HepG2 (cell line): ENCODE results near the gene TRIM67. TPM values are rescaled to one million over a fixed set of nuclear protein-coding genes. Genes with fewer than 3 reads are reported as not detected.

Experiments used
- DRAP1 ChIP-seq: IDR thresholded peaks from 2 replicates; pipeline ENCODE4 v1.6.1; 2016; ENCODE audit warnings: missing genetic modification reagents, missing compliant biosample characterization
- FOXK1 ChIP-seq: sonication (generic); formaldehyde crosslinking; IDR thresholded peaks from 2 replicates; pipeline ENCODE4 v1.4.0; 2020; ENCODE audit warnings: low read depth, missing genetic modification reagents, borderline replicate concordance
- GABPA ChIP-seq, 2 experiments: IDR thresholded peaks; 2 replicates each; pipeline ENCODE4 v1.6.1; 2011 to 2016; ENCODE audit warnings: low read depth in 2 of 2, low read length in 1 of 2, missing biosample characterization in 1 of 2, missing genetic modification characterization in 1 of 2
- GATAD2A ChIP-seq: IDR thresholded peaks from 2 replicates; pipeline ENCODE4 v1.6.1; 2016
- GZF1 ChIP-seq: sonication (generic); formaldehyde crosslinking; IDR thresholded peaks from 2 replicates; pipeline ENCODE4 v1.5.1; 2020; ENCODE audit warnings: mild to moderate bottlenecking, missing genetic modification reagents
- HNRNPH1 ChIP-seq: fragments of 200-400 bp; formaldehyde crosslinking; optimal IDR thresholded peaks from 2 replicates; pipeline ENCODE3; 2017; ENCODE audit warnings: mild to moderate bottlenecking, low read depth, low read length
- IRF2 ChIP-seq: IDR thresholded peaks from 2 replicates; pipeline ENCODE4 v1.6.1; 2018; ENCODE audit warnings: missing genetic modification reagents, missing compliant biosample characterization
- NKX3-1 ChIP-seq: sonication (generic); formaldehyde crosslinking; IDR thresholded peaks from 2 replicates; pipeline ENCODE4 v1.5.0; 2020; ENCODE audit warnings: missing genetic modification reagents
- POLR2AphosphoS2 ChIP-seq: IDR thresholded peaks from 2 replicates; pipeline ENCODE4 v1.6.1; 2011; ENCODE audit warnings: low read depth, low read length, improper control_type of control experiment
- REPIN1 ChIP-seq: sonication (generic); formaldehyde crosslinking; IDR thresholded peaks from 2 replicates; pipeline ENCODE4 v1.8.0; 2022; ENCODE audit warnings: missing genetic modification reagents, low read depth, mild to moderate bottlenecking, borderline replicate concordance
- RFXAP ChIP-seq: sonication (generic); formaldehyde crosslinking; IDR thresholded peaks from 2 replicates; pipeline ENCODE4 v1.4.0; 2020; ENCODE audit warnings: missing genetic modification reagents, borderline replicate concordance
- SIX4 ChIP-seq: sonication (generic); formaldehyde crosslinking; IDR thresholded peaks from 2 replicates; pipeline ENCODE4 v1.4.0; 2020; ENCODE audit warnings: missing genetic modification reagents
- ZBTB34 ChIP-seq: sonication (generic); formaldehyde crosslinking; IDR thresholded peaks from 2 replicates; pipeline ENCODE4 v1.8.0; 2022; ENCODE audit warnings: mild to moderate bottlenecking, missing genetic modification reagents
- ZBTB44 ChIP-seq: sonication (generic); formaldehyde crosslinking; IDR thresholded peaks from 2 replicates; pipeline ENCODE4 v1.4.0; 2020; ENCODE audit warnings: missing genetic modification reagents
- ZNF225 ChIP-seq: sonication (generic); formaldehyde crosslinking; IDR thresholded peaks from 2 replicates; pipeline ENCODE4 v1.4.0; 2020; ENCODE audit warnings: mild to moderate bottlenecking, missing genetic modification reagents
- ZNF235 ChIP-seq: sonication (generic); formaldehyde crosslinking; IDR thresholded peaks from 2 replicates; pipeline ENCODE4 v1.8.1; 2023; ENCODE audit warnings: mild to moderate bottlenecking, missing genetic modification reagents, borderline replicate concordance
- ZNF276 ChIP-seq: sonication (generic); formaldehyde crosslinking; IDR thresholded peaks from 2 replicates; pipeline ENCODE4 v1.4.0; 2020; ENCODE audit warnings: mild to moderate bottlenecking, low read depth, missing genetic modification reagents
- ZNF580 ChIP-seq: IDR thresholded peaks from 2 replicates; pipeline ENCODE4 v1.6.1; 2016; ENCODE audit warnings: low read depth, borderline replicate concordance
- ZNF7 ChIP-seq: IDR thresholded peaks from 2 replicates; pipeline ENCODE4 v1.6.1; 2016; ENCODE audit warnings: missing biosample characterization, missing genetic modification reagents
- ZNF770 ChIP-seq: sonication (generic); formaldehyde crosslinking; IDR thresholded peaks from 2 replicates; pipeline ENCODE4 v1.5.0; 2020; ENCODE audit warnings: mild to moderate bottlenecking, missing genetic modification reagents
- ZSCAN21 ChIP-seq: sonication (generic); formaldehyde crosslinking; IDR thresholded peaks from 2 replicates; pipeline ENCODE4 v1.8.0; 2022; ENCODE audit warnings: mild to moderate bottlenecking, missing genetic modification reagents, moderate library complexity, borderline replicate concordance
- polyA plus RNA-seq, 8 experiments: library from polyadenylated mRNA; depleted of rRNA in 3 of 8; stranded (reverse) in 7 of 8; unstranded in 1 of 8; fragments of >200 nt; fragmentation: Illumina TruSeq in 4 of 8; extraction: Trizol in 4 of 8; gene quantifications; 2 replicates each; pipeline versions ENCODE4 v1.2.1 to v1.2.3, GENCODE V29; 2011 to 2016; ENCODE audit warnings: low read depth in 4 of 8, missing spikeins in 1 of 8, mixed read lengths in 1 of 8; ENCODE audit not compliant: insufficient read depth in 1 of 8
- total RNA-seq, 5 experiments: library from RNA; depleted of rRNA; stranded (reverse); fragments of >200 nt; fragmentation: Illumina TruSeq; extraction: Trizol; gene quantifications; 2 replicates each; pipeline ENCODE4 v1.2.3, GENCODE V29; 2016; ENCODE audit warnings: low read depth in 1 of 5

Gene TRIM67
- total and polyA plus RNA-seq, 2 of the 13 experiments (the other 11 are each of a cell fraction or from before 2014, with no cell fraction given): not detected

GRCh38 chr1:231211005-231211857 lies 49.4 kb downstream of the TRIM67 start (continued):
- TF ChIP-seq ZNF276 (CRISPR knock-in tag) (no peak), ZBTB34 (CRISPR knock-in tag) (no peak), ZNF7 (CRISPR knock-in tag) (no peak), ZNF225 (CRISPR knock-in tag) (no peak), DRAP1 (CRISPR knock-in tag) (no peak), SIX4 (CRISPR knock-in tag) (no peak), GABPA (IDR thresholded peaks at IDR 0.05; ENCODE audit: low read depth, low read length) (peak; percentile 61), GABPA (CRISPR knock-in tag; IDR thresholded peaks at IDR 0.05; ENCODE audit: low read depth) (peak; percentile 87), ZNF770 (CRISPR knock-in tag) (peak; percentile 74), GZF1 (CRISPR knock-in tag) (no peak), NKX3-1 (no peak), FOXK1 (CRISPR knock-in tag) (peak; percentile 34; the same call in 1 of the 2 replicates), ZNF580 (0 out of 2 replicates have a peak, but pooled peaks have one; percentile 57), REPIN1 (0 out of 2 replicates have a peak, but pooled peaks have one; percentile 32), ZSCAN21 (CRISPR knock-in tag) (no peak), HNRNPH1 (no peak), GATAD2A (CRISPR knock-in tag) (peak; percentile 50), ZBTB44 (CRISPR knock-in tag) (no peak), IRF2 (CRISPR knock-in tag) (peak; percentile 50; the same call in 1 of the 2 replicates), POLR2AphosphoS2 (no peak), ZNF235 (CRISPR knock-in tag) (no peak), RFXAP (CRISPR knock-in tag) (0 out of 2 replicates have a peak, but pooled peaks have one; percentile 45)
